Measurements from ENCODE around the gene MAP2K7. TPM values are rescaled to one million over a fixed set of nuclear protein-coding genes. Genes with fewer than 3 reads are reported as not detected.

MAP2K7 gene
- total RNA-seq, 6 experiments from 2014 or later: 21.7 to 25.8 (median 22.8) TPM

- peak; percentile 46 for TF ChIP-seq CTCF (IDR thresholded peaks at IDR 0.05)
- H3K27ac Mint-ChIP-seq: peak within 1 kb of the TSS; percentile 92
- peak; percentile 96 for DNase-seq
- peaks cover 6% of the 10 kb centered on the region for H3K27me3 Mint-ChIP-seq (ENCODE audit: insufficient read depth)
- no peaks in the 10 kb centered on the region for H3K36me3 Mint-ChIP-seq (ENCODE audit: low read depth)
- H3K4me1 Mint-ChIP-seq (ENCODE audit: low read depth): peaks cover 19% of the 10 kb centered on the region
- peak within 1 kb of the TSS; percentile 89 for H3K4me3 Mint-ChIP-seq
- no peaks in the 10 kb centered on the region for H3K9me3 Mint-ChIP-seq
These were observed 16.2 kb downstream of the MAP2K7 start, which contains the start of gene SNAPC2 for GRCh38 chr19:7919610-7920518. TSS of gene SNAPC2 (plus strand) at chr19:7920338. CDS start at chr19:7920367, 29 bp downstream.

GRCh38 chr19:7920519-7921301, 17.0 kb downstream of the MAP2K7 start:
- Mint-ChIP-seq H3K27ac (peak overlapping the region; percentile 92), H3K36me3 (ENCODE audit: low read depth) (no peaks in the 10 kb centered on the region), H3K4me3 (peak overlapping the region; percentile 89)

GRCh38 chr19:7921302-7921966, 17.8 kb downstream of the MAP2K7 start:
- Mint-ChIP-seq H3K4me1 (ENCODE audit: low read depth) (peaks cover 14% of the 10 kb centered on the region), H3K27me3 (ENCODE audit: insufficient read depth) (peaks cover 5% of the 10 kb centered on the region), H3K4me3 (peak overlapping the region; percentile 89), H3K27ac (peak overlapping the region; percentile 92), H3K9me3 (no peaks in the 10 kb centered on the region), H3K36me3 (ENCODE audit: low read depth) (no peaks in the 10 kb centered on the region)
- DNase-seq: no peak
- no peak for TF ChIP-seq CTCF (IDR thresholded peaks at IDR 0.05)

More at GRCh38 chr19:7920519-7921301, 17.0 kb downstream of the MAP2K7 start:
- Mint-ChIP-seq H3K4me1 (ENCODE audit: low read depth) (peaks cover 15% of the 10 kb centered on the region), H3K9me3 (no peaks in the 10 kb centered on the region), H3K27me3 (ENCODE audit: insufficient read depth) (peaks cover 5% of the 10 kb centered on the region)
- TF ChIP-seq CTCF (IDR thresholded peaks at IDR 0.05): no peak
- peak; percentile 95 for DNase-seq

GRCh38 chr19:7921967-7922835, 18.5 kb downstream of the MAP2K7 start:
- TF ChIP-seq CTCF (IDR thresholded peaks at IDR 0.05): peak; percentile 26; the same call in 1 of the 2 replicates
- Mint-ChIP-seq H3K27ac (no peak overlapping the region), H3K4me3 (no peak overlapping the region)

More at GRCh38 chr19:7921967-7922835, 18.5 kb downstream of the MAP2K7 start:
- no peak for DNase-seq
- H3K27me3 Mint-ChIP-seq (ENCODE audit: insufficient read depth): peaks cover 2% of the 10 kb centered on the region
- no peaks in the 10 kb centered on the region for H3K9me3 Mint-ChIP-seq
- H3K36me3 Mint-ChIP-seq (ENCODE audit: low read depth): no peaks in the 10 kb centered on the region
- peaks cover 12% of the 10 kb centered on the region for H3K4me1 Mint-ChIP-seq (ENCODE audit: low read depth)
